Progenitor cell of endocrine pancreas (in vitro differentiated cells): ENCODE data around the gene KRTAP11-1. TPM values are rescaled to one million over a fixed set of nuclear protein-coding genes. Genes with fewer than 3 reads are reported as not detected.

ENCODE experiments used
- DNase-seq: peaks from one replicate; pipeline ENCODE4 v3.0.0; 2021; ENCODE audit warnings: low spot score; ENCODE audit not compliant: unreplicated experiment
- H3K27ac Mint-ChIP-seq: 2 replicates; pipeline ENCODE4 v1.8.0; 2021; ENCODE audit warnings: mild to moderate bottlenecking, moderate library complexity, mixed read lengths
- H3K27me3 Mint-ChIP-seq: 2 replicates; pipeline ENCODE4 v1.8.0; 2021; ENCODE audit warnings: mixed read lengths
- H3K36me3 Mint-ChIP-seq: 2 replicates; pipeline ENCODE4 v1.8.0; 2022; ENCODE audit warnings: mixed read lengths; ENCODE audit not compliant: insufficient read depth
- H3K4me1 Mint-ChIP-seq: 2 replicates; pipeline ENCODE4 v1.8.0; 2021; ENCODE audit warnings: low read depth, mixed read lengths
- H3K4me3 Mint-ChIP-seq: 2 replicates; pipeline ENCODE4 v1.8.0; 2021; ENCODE audit warnings: low read depth, mild to moderate bottlenecking, moderate library complexity, mixed read lengths
- H3K9me3 Mint-ChIP-seq: 2 replicates; pipeline ENCODE4 v1.8.0; 2021; ENCODE audit warnings: low read depth, mixed read lengths
- total RNA-seq: library from RNA; stranded (reverse); gene quantifications from 2 replicates; pipeline ENCODE4 v1.2.1, GENCODE V29; 2021
- TF ChIP-seq, protein P1 (sequence below): fragments of 200-600 bp; sonication (generic); IDR thresholded peaks from one replicate; pipeline ENCODE4 v1.5.0; 2021; ENCODE audit warnings: antibody characterized with exemption, mild to moderate bottlenecking; ENCODE audit not compliant: unreplicated experiment

KRTAP11-1 gene
- total RNA-seq, 1 donor from 2014 or later, result not detected

GRCh38 chr21:30839304-30839703 lies 42.1 kb downstream of the KRTAP11-1 start:
- no peak overlapping the region for H3K27ac Mint-ChIP-seq
- H3K36me3 Mint-ChIP-seq, result no peaks in the 10 kb centered on the region
- peaks cover 20% of the 10 kb centered on the region for H3K27me3 Mint-ChIP-seq
- TF ChIP-seq, protein P1, sequence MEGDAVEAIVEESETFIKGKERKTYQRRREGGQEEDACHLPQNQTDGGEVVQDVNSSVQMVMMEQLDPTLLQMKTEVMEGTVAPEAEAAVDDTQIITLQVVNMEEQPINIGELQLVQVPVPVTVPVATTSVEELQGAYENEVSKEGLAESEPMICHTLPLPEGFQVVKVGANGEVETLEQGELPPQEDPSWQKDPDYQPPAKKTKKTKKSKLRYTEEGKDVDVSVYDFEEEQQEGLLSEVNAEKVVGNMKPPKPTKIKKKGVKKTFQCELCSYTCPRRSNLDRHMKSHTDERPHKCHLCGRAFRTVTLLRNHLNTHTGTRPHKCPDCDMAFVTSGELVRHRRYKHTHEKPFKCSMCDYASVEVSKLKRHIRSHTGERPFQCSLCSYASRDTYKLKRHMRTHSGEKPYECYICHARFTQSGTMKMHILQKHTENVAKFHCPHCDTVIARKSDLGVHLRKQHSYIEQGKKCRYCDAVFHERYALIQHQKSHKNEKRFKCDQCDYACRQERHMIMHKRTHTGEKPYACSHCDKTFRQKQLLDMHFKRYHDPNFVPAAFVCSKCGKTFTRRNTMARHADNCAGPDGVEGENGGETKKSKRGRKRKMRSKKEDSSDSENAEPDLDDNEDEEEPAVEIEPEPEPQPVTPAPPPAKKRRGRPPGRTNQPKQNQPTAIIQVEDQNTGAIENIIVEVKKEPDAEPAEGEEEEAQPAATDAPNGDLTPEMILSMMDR, result peak; percentile 75
- H3K4me1 Mint-ChIP-seq, result no peaks in the 10 kb centered on the region
- H3K9me3 Mint-ChIP-seq, result no peaks in the 10 kb centered on the region
- DNase-seq, result peak; percentile 33
- H3K4me3 Mint-ChIP-seq, result no peak overlapping the region

GRCh38 chr21:30838536-30838935 lies 42.8 kb downstream of the KRTAP11-1 start:
- TF ChIP-seq, protein P1, result no peak
- DNase-seq, result no peak
- no peaks in the 10 kb centered on the region for H3K36me3 Mint-ChIP-seq
- no peak overlapping the region for H3K27ac Mint-ChIP-seq
- no peak overlapping the region for H3K4me3 Mint-ChIP-seq
- H3K4me1 Mint-ChIP-seq, result no peaks in the 10 kb centered on the region
- no peaks in the 10 kb centered on the region for H3K9me3 Mint-ChIP-seq
- peaks cover 25% of the 10 kb centered on the region for H3K27me3 Mint-ChIP-seq

- H3K27ac Mint-ChIP-seq, result no peak overlapping the region
- TF ChIP-seq, protein P1, result peak; percentile 62
Observed at GRCh38 chr21:30831194-30831765, 50.1 kb downstream of the KRTAP11-1 start.

More at GRCh38 chr21:30831194-30831765, 50.1 kb downstream of the KRTAP11-1 start:
- Mint-ChIP-seq H3K36me3 (no peaks in the 10 kb centered on the region), H3K27me3 (peaks cover 9% of the 10 kb centered on the region), H3K4me1 (no peaks in the 10 kb centered on the region), H3K9me3 (peaks cover 7% of the 10 kb centered on the region), H3K4me3 (no peak overlapping the region)
- no peak for DNase-seq

Other genes starting within 250 kb of the KRTAP11-1 start
- gene KRTAP20-2, start 246.4 kb downstream of the KRTAP11-1 start, total RNA-seq, result not detected in 2 replicates
- not detected in 2 replicates for gene KRTAP20-3, start 238.7 kb downstream of the KRTAP11-1 start, total RNA-seq
- gene KRTAP21-3, start 162.8 kb downstream of the KRTAP11-1 start, total RNA-seq, result not detected in 2 replicates
- gene KRTAP21-2, start 134.3 kb downstream of the KRTAP11-1 start, total RNA-seq, result not detected in 2 replicates
- not detected in 2 replicates for gene KRTAP21-1, start 126.2 kb downstream of the KRTAP11-1 start, total RNA-seq
- gene KRTAP8-1, start 68.3 kb downstream of the KRTAP11-1 start, total RNA-seq, result not detected in 2 replicates
- not detected in 2 replicates for gene KRTAP7-1, start 51.8 kb downstream of the KRTAP11-1 start, total RNA-seq
- gene KRTAP19-8, start 156.9 kb upstream of the KRTAP11-1 start, total RNA-seq, result not detected in 2 replicates